Measurements from ENCODE around the gene LDLRAD4.
"Not testable (repeated sequence)": the region's sequence is repeated elsewhere in the genome, so short reads cannot be mapped to it uniquely, and the experiment has no call there.

Gene LDLRAD4

DNA sequence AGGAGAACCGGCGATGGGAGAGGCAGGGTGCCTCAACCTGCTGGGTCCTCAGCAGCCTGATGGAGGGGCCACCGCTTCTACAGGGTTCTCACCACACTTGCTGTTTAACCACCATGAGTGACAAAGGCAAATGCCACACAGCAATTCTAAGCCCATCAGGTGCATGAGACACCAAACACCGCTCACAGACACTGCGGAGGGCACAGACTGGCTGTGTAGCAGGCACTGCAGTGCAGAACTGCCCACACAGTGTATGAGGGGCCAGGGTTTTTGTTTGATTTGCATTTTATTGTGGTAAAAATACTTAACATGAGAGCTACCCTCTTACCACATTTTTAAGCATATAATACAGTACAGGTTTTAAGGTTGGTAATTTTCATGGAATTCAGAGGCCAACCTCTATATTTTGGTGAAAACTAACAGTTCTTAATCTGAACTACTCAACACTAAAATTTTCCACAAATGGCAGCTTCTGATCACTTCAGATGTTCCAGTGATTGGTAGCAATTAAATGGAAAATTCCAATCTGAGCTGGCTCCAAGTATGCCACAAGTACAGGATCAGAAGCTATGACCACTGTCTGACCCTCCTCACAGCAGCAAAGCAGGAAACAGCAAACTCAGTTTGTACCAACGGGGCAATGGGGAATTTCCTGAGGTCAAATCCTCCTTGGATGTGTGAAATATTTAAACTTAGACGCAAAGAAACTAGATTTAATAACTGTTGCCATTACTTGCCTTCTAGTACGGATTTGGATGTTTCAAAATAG, 440.1 kb downstream of the LDLRAD4 start:
- no peak for DNase-seq

DNA sequence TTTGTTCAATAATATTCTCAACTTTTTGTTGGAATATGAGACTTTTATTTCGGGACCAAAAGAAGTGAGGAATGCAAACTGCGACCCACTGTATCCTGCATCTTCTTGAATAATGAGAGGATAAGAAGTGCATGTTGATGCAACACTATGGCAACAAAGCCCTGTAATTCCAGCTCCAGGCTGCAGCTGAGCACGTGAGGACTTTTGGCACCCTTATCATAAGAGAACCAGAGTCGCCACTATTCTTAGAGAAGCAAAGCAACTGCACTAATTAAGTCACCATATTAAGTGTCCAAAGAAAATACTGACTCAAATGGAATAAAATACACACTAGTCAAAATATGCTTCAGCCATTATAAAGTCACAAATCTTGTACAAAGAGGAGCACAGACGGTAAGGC, 441.9 kb downstream of the LDLRAD4 start:
- DNase-seq: no peak

GRCh38 chr18:13661051-13661778, 442.7 kb downstream of the LDLRAD4 start:
- DNase-seq: no peak

DNA sequence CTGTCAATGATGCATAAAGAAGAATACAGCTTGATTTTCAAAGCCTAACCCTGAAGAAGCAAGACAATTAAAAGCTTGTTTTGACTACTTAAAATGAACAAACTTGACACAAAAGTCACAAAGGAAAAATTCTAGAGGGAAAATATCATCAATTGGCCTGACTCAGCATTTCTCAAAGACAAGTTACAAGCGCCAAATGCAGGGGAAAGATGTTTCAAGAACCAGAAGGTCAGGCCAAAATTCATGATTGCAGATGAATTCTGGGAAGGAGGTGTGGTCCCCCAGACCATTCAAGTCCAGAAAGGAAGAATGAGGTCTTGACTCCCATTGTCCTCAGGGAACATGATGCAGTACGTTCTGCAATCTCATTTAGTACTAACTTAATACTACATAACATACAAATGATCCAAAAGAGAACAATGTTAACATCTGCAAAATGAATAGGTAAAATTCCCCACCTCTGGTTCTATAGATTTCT, 443.3 kb downstream of the LDLRAD4 start:
- no peak for DNase-seq

- DNase-seq: no peak
These were observed 454.1 kb downstream of the LDLRAD4 start for GRCh38 chr18:13672657-13673056.

DNA sequence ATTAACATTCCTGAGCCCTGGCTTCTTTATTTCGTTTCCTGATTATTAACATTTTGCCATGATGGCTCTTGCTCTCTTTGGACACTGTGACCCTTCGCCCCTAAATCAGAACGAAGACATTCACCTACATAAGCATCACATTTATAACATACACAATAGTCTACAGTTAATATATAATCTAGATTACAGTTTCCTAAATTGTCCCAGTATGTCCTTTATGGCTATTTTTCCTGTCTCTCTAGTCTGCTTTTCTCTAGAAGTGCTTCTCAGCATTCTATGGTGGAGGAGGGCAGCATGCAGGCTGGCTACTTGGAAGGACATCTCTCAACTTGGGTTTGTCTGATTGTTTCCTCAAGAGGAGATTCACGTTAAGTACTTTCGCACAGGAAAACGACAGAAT, 457.9 kb downstream of the LDLRAD4 start:
- no peak for DNase-seq

DNA sequence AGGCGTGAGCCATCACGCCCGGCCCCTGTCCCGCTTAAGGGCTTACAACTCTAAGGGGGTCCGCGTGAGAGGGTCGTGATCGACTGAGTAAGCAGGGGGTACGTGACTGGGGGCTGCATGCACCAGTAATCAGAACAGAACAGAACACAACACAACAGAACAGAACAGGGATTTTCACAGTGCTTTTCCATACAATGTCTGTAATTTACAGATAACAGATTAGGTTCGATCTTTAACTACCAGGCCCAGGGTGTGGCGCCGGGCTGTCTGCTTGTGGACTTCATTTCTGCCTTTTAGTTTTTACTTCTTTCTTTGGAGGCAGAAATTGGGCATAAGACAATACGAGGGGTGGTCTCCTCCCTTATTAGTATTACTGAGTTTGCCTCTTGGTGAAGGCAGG, 458.8 kb downstream of the LDLRAD4 start:
- DNase-seq: not testable (repeated sequence)

GRCh38 chr18:13680612-13681011, 462.1 kb downstream of the LDLRAD4 start:
- no peak for DNase-seq

DNA sequence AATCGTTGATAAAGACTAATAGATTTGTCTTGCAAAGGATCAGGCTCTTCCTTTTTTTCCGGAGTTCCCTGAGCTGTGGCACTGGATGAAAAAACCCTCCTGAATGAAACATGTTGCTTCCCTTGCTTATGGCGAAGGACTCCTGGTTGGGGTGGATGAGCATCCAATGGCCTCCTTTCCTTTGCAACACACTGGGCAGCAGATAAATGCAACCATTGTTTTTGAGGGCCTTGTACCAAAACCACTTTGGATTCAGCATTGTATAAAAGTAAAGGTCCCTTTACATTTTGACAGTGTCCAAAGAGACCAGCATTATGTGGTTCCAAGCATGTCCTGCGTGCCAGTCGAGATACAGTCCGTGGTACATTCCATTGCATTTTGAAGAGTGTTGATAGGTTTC, 463.1 kb downstream of the LDLRAD4 start:
- no peak for DNase-seq

- no peak for DNase-seq
These were observed 466.0 kb downstream of the LDLRAD4 start for GRCh38 chr18:13684546-13684945.

- no peak for DNase-seq
These were observed 469.9 kb downstream of the LDLRAD4 start for GRCh38 chr18:13688191-13689136.

DNA sequence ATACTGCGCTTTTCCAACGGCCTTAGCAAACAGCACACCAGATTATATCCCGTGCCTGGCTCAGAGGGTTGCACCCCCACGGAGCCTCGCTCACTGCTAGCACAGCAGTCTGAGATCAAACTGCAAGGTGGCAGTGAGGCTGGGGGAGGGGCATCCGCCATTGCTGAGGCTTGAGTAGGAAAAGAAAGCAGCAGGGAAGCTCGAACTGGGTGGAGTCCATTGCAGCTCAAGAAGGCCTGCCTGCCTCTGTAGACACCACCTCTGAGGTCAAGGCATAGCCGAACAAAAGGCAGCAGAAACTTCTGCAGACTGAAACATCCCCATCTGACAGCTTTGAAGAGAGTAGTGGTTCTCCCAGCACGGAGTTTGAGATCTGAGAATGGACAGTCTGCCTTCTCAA, 471.5 kb downstream of the LDLRAD4 start:
- DNase-seq: not testable (repeated sequence)

- not testable (repeated sequence) for DNase-seq
These were observed 476.8 kb downstream of the LDLRAD4 start for GRCh38 chr18:13695337-13695736.

GRCh38 chr18:13696961-13697360, 478.4 kb downstream of the LDLRAD4 start:
- no peak for DNase-seq

DNA sequence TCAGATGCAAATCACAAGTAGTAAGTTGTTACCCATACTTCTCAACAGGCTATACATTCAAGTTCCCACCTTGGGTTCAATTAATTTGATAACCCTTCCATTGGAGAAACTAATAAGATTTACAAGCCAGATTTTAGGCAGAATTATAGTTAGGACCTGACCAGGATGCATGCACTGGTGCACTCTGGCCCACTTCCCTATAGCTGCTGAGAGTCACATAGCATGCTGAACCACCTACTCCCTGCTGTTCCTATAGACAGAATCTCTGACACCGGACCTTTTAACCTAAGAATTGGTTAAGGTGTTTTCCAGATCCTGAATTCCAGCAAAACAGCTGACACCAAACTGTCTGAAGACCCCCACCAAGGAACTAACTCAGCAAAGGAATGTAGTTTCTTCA, 481.6 kb downstream of the LDLRAD4 start:
- DNase-seq: no peak

Measured in NCI-H1694 (cell line).